GM23248 (cell line): Measurements from ENCODE around the gene DRC1.

Experiments
- EZH2 ChIP-seq: fragments of 200-600 bp; sonication (generic); IDR thresholded peaks from 2 replicates; pipeline ENCODE4 v1.6.1; 2018; ENCODE audit warnings: antibody characterized with exemption, mild to moderate bottlenecking; ENCODE audit not compliant: insufficient read depth, poor library complexity, severe bottlenecking
- EZH2phosphoT487 ChIP-seq: fragments of 200-600 bp; sonication (generic); IDR thresholded peaks from 2 replicates; pipeline ENCODE4 v1.6.1; 2018; ENCODE audit warnings: antibody characterized with exemption, moderate library complexity, mild to moderate bottlenecking, low read depth; ENCODE audit not compliant: insufficient read depth

GRCh38 chr2:26458365-26459042, 56.8 kb downstream of the DRC1 start:
- TF ChIP-seq EZH2phosphoT487 = no peak
- no peak for TF ChIP-seq EZH2
